Measurements from ENCODE around the gene PAMR1. TPM values are rescaled to one million over a fixed set of nuclear protein-coding genes. Genes with fewer than 3 reads are reported as not detected.

The PAMR1 gene
- total and polyA plus RNA-seq, 2 donors from 2014 or later, result 2.2 to 2.4 TPM

DNA sequence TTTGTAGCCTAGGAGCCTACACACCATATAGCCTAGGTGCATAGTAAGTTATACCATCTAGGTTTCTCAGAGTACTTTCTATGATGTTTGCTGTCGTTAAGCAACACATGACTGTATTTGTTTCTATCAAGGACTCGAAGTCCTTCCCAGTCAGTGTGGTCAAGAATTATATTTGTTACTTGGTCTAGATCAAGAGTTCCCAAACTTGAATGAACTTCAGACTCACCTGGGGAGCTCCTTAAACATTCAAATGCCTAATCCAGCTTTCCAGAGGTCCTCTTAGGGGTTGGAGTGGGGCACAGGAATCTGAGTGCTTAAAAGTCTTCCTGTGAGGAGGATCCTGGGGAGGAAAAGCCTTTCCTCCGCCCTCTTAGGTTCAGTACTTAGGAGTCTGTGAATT is 41.5 kb upstream of the PAMR1 start:
- DNase-seq, result no peak
- no peak overlapping the region for H3K27ac ChIP-seq (ENCODE audit: low read depth in 2 of 2, low read length in 2 of 2)
- H3K27me3 ChIP-seq (ENCODE audit: control insufficient read depth, insufficient read depth, low read length), result no peaks in the 10 kb centered on the region
- no peak overlapping the region for H3K4me3 ChIP-seq (ENCODE audit: low read length in 3 of 3)
- intact Hi-C loops (cut with DNase I), result no loop called here
- TF ChIP-seq, protein P1, sequence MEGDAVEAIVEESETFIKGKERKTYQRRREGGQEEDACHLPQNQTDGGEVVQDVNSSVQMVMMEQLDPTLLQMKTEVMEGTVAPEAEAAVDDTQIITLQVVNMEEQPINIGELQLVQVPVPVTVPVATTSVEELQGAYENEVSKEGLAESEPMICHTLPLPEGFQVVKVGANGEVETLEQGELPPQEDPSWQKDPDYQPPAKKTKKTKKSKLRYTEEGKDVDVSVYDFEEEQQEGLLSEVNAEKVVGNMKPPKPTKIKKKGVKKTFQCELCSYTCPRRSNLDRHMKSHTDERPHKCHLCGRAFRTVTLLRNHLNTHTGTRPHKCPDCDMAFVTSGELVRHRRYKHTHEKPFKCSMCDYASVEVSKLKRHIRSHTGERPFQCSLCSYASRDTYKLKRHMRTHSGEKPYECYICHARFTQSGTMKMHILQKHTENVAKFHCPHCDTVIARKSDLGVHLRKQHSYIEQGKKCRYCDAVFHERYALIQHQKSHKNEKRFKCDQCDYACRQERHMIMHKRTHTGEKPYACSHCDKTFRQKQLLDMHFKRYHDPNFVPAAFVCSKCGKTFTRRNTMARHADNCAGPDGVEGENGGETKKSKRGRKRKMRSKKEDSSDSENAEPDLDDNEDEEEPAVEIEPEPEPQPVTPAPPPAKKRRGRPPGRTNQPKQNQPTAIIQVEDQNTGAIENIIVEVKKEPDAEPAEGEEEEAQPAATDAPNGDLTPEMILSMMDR (IDR thresholded peaks at IDR 0.05; ENCODE audit: borderline replicate concordance, extremely low read depth, insufficient read depth), result no peak
- peaks cover 0 to 4% (median 0%) of the 10 kb centered on the region in 3 donors for H3K9me3 ChIP-seq (ENCODE audit: control insufficient read depth in 2 of 3, insufficient read depth in 1 of 3, low read length in 3 of 3)
- H3K36me3 ChIP-seq (ENCODE audit: control insufficient read depth in 2 of 3, insufficient read depth in 3 of 3, low read length in 3 of 3), result no peaks in the 10 kb centered on the region
- no peaks in the 10 kb centered on the region for H3K4me1 ChIP-seq (ENCODE audit: control insufficient read depth in 2 of 3, insufficient read depth in 2 of 3, low read depth in 1 of 3, low read length in 3 of 3)
- H3K9ac ChIP-seq (ENCODE audit: low read length in 3 of 3), result no peak overlapping the region
- FAIRE-seq, result no peak

DNA sequence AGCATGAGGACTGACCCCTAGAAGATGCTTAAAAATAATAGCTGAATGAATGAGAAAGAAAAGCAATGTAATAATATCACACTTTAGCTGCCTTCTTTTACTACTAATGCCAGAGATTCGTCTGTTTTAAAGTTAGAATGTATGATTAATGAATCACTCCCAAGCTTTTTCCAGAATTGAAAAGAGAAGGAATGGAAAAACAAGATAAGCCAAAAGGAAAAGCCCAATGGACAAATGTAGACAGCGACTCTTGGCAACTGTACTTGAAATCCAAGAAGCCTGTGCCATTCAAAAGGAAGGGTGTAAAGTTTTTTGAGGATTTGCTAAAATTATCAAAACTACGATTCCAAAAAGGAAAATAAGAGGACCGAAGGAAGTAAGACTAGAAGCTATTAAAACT is 40.8 kb upstream of the PAMR1 start:
- no peak overlapping the region for H3K4me3 ChIP-seq (ENCODE audit: low read length in 3 of 3)
- no peak overlapping the region for H3K27ac ChIP-seq (ENCODE audit: low read depth in 2 of 2, low read length in 2 of 2)
- H3K27me3 ChIP-seq (ENCODE audit: control insufficient read depth, insufficient read depth, low read length), result no peaks in the 10 kb centered on the region
- H3K4me1 ChIP-seq (ENCODE audit: control insufficient read depth in 2 of 3, insufficient read depth in 2 of 3, low read depth in 1 of 3, low read length in 3 of 3), result no peaks in the 10 kb centered on the region
- H3K36me3 ChIP-seq (ENCODE audit: control insufficient read depth in 2 of 3, insufficient read depth in 3 of 3, low read length in 3 of 3), result no peaks in the 10 kb centered on the region
- no peak for FAIRE-seq
- no peak for DNase-seq
- no peak overlapping the region for H3K9ac ChIP-seq (ENCODE audit: low read length in 3 of 3)
- TF ChIP-seq, protein P1 (IDR thresholded peaks at IDR 0.05; ENCODE audit: borderline replicate concordance, extremely low read depth, insufficient read depth), result no peak
- intact Hi-C loops (cut with DNase I), result no loop called here
- H3K9me3 ChIP-seq (ENCODE audit: control insufficient read depth in 2 of 3, insufficient read depth in 1 of 3, low read length in 3 of 3), result peaks cover 0 to 4% (median 0%) of the 10 kb centered on the region in 3 donors

DNA sequence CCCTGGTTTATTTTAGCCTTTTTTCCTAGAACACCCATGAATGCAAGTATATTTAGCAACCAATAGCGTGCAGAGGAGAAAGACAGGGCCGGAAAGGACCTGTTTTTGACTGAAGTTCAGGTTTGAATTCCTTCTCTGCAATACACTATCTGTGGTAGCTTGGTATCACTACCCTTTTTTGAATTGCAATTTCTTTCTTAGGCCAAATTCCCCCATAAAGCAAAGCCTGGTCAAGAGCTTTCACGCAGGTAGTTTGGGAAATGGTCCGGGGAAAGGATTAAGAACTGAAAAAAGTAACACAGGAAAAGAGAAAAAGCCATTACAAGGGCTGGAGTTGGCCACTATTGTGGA is 38.8 kb upstream of the PAMR1 start:
- no peak for FAIRE-seq

More for the DNA sequence above, 38.8 kb upstream of the PAMR1 start:
- H3K4me1 ChIP-seq (ENCODE audit: control insufficient read depth in 2 of 3, insufficient read depth in 2 of 3, low read depth in 1 of 3, low read length in 3 of 3), result no peaks in the 10 kb centered on the region
- no peak overlapping the region for H3K9ac ChIP-seq (ENCODE audit: low read length in 3 of 3)
- H3K27ac ChIP-seq (ENCODE audit: low read depth in 2 of 2, low read length in 2 of 2), result no peak overlapping the region
- intact Hi-C loops (cut with DNase I), result no loop called here
- H3K27me3 ChIP-seq (ENCODE audit: control insufficient read depth, insufficient read depth, low read length), result no peaks in the 10 kb centered on the region
- no peak overlapping the region for H3K4me3 ChIP-seq (ENCODE audit: low read length in 3 of 3)
- TF ChIP-seq, protein P1 (IDR thresholded peaks at IDR 0.05; ENCODE audit: borderline replicate concordance, extremely low read depth, insufficient read depth), result no peak
- H3K36me3 ChIP-seq (ENCODE audit: control insufficient read depth in 2 of 3, insufficient read depth in 3 of 3, low read length in 3 of 3), result no peaks in the 10 kb centered on the region
- peaks cover 0 to 4% (median 0%) of the 10 kb centered on the region in 3 donors for H3K9me3 ChIP-seq (ENCODE audit: control insufficient read depth in 2 of 3, insufficient read depth in 1 of 3, low read length in 3 of 3)
- DNase-seq, result no peak
